ENCODE results near the gene LMTK3. TPM values are rescaled to one million over a fixed set of nuclear protein-coding genes. Genes with fewer than 3 reads are reported as not detected.
"Not testable (repeated sequence)": the region's sequence is repeated elsewhere in the genome, so short reads cannot be mapped to it uniquely, and the experiment has no call there.

LMTK3 gene
- total RNA-seq, 1 donor from 2014 or later = under 0.01 TPM

DNA sequence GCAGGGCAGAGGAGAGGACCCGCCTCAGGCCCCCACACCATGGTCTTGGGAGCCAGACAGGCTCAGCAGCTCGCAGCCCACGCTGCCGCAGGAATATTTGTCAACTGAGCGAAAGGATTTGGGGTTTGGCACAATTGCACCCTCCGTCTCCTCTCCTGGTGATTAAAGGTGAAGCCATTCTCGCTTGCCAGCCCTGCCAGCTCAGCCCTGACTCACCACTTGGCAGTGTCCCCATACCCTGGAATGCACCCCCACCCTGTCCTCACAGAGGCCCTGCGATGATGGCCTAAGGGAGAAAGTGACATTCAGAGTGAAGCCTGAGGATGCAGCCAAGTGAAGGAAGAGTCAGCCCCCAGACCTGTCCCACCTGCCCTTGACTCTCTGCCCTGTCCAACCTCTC, 23.7 kb downstream of the LMTK3 start:
- no peak for DNase-seq (ENCODE audit: low read depth, low spot score)

DNA sequence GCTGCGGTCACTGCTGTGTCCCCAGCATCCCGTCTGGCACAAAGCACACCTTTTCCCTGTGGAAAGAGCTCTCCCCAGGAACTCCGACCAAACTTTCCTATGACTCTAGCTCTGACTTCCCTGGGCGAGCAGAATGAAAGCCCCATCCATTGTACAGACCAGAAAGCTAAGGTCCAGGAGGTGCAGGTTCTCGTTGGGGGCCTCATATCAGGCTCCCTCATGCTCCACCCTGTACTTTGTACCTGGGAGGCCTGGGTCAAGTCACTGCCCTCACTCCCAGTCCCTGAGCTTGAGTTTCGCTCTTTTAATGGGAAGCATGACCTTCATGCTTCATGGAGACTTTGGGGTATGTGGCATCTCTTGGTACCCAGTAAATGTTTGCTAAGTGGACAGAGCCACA, 24.1 kb downstream of the LMTK3 start:
- DNase-seq (ENCODE audit: low read depth, low spot score) = no peak

DNA sequence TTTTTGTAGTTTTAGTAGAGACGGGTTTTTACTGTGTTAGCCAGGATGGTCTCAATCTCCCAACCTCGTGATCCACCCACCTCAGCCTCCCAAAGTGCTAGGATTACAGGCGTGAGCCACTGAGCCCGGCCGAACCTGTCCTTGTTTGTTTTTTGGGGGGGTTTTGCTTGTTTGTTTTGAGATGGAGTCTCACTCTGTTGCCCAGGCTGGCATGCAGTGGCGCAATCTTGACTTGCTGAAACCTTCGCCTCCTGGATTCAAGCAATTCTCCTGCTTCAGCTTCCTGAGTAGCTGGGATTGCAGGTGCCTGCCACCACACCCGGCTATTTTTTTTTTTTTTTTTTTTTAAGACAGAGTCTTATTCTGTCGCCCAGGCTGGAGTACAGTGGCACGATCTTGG, 24.9 kb downstream of the LMTK3 start:
- not testable (repeated sequence) for DNase-seq (ENCODE audit: low read depth, low spot score)

DNA sequence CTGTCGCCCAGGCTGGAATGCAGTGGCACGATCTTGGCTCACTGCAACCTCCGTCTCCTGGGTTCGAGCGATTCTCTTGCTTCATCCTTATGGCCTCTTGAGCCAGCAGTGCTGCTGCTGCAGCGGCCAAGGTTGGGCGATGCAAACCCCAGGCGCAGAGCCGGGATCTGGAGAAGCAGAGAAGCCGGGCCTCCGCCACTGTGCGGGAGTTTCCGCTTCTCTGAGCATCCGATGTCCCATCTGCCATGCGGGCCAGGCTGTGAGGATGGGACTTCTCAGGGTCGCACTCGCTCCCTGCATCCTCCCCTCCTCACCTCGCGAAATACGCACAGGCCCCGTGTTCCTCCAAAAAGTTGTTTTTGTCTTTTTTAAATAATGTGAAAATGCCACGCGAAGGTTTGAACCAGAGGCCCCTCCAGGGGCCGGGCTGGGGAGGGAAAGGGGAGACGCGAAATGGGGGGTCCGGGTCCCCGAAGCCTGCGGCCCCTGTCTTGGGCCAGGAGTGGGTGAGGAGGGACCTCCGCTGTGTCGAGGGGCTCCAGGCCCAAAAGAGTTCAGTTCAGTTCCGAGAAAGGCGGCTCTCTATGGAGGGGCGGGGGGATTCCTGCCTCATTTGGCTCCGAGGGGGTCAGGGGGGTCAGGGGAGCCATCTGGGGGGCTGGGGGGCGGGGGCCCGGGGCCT, 26.6 kb downstream of the LMTK3 start:
- DNase-seq (ENCODE audit: low read depth, low spot score) = no peak

DNA sequence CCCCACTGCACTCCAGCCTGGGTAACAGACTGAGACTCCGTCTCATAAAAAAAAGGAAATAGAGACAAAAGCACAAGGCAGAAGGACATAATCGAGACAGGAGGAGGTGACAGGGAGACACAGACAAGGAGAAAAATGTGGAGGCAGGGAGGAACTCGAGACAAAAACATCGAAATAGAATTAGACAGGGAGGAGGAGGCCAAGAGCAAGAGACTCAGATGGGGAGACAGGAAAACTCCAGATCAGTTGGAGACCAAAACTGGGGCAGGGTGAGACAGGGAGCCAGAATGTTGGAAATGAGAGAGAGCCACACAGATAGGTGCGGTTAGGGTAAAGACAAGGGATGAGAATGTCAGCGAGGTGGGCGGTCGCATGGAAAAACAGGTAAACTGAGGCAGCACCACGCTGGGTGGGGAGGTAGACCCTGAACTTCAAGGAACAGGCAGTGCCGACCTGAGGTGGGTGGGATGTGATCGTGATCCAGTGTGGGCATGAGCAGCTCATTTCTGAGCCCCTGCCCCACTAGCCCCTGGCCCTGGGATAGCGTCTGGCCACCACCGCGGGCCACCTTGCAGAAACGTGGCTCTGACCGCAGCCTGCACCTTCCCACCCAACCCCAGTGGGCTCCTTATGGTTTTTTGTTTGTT, 27.3 kb downstream of the LMTK3 start:
- no peak for DNase-seq (ENCODE audit: low read depth, low spot score)

DNA sequence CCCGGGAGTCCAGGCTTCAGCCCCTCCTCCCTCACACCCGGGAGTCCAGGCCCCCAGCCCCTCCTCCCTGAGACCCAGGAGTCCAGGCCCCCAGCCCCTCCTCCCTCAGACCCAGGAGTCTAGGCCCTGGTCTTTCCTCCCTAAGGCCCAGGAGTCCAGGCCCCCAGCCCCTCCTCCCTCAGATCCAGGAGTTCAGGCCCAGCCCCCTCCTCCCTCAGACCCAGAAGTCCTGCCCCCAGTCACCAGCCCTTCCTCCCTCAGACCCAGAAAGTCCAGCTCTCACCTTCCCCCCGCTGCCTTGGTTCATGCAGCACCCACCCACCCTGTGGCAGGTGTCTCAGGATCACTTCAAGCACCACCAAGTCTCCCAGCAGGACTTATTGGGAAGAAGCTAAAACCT, 28.3 kb downstream of the LMTK3 start:
- no peak for DNase-seq (ENCODE audit: low read depth, low spot score)

DNA sequence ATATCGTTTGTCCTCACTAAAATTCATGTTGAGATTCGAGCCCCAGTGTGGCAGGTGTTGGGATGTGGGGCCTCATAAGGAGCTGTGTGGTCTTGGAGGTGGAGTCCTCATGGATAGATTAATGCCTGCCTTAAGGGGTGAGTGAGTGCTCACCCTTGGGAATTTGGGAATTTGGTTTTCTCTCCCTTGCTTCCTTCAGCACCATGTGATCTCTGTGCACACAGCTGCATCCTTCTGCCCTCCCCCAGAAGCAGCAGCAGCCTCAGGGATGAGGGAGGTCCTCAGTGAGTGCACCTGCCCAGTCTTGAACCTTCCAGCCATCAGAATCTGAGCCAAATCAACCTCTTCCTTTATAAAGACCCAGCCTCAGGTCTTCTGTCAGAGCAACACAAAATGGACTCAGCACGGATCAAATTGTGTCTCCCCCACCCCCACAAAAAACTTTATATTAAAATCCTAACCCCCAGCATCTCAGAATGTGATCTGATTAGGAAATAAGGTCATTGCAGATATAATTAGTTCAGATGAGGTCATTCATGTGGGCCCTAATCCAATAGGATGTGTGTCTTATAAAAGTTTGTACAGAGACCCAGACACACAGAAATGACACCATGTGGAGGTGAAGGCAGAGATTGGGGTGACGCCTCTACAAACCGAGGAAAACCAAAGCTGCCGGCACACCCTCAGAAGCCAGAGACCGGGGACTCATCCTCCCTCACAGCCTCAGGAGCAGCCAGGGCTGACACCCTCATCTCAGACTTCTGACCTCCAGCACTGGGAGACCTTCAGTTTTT, 29.6 kb downstream of the LMTK3 start:
- no peak for DNase-seq (ENCODE audit: low read depth, low spot score)

DNA sequence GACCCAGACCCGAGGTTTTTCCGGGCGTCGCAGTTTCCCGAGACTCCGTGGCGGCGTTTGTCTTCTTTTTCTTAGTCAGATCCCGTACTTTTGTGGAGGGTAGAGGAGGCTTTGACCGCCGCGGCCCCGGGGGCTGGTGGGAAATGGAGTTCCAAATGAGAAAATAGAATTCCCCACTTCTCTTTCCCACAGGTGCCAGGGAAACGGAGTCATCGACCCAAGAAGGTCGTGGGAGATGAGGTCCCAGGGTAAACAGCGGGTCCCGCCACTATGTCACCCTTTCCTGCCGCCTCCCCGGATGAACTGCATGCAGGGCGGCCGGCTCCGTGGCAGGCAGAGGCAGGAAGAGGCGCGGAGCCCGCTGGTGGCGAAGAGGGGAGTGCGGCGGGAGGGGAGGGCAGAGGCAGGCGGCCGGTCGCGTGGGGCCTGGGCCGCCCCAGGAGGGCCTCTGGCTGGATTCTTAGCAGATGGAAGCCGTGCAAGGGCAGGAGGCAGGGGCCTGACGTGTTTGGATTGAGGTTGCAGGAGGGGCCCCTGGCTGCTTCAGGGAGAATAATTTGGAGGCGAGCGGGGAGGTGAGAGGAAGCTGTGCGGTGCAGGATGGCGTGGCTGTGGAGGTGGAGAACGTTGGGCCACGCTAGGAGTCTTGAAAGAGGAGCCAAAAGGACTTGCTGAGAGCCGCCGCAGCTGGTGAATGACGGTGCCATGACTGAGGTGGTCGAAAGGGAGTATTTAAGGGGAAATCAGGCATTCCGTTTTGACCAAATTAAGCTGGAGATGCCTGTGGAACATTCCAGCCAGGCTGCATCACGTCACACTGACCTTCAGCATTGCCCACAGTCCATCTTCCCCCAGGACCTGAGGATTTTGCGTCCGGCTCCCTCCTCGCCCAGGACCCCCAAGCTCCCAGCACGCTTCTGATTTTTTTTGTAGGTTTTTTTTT, 30.8 kb downstream of the LMTK3 start:
- no peak for DNase-seq (ENCODE audit: low read depth, low spot score)

DNA sequence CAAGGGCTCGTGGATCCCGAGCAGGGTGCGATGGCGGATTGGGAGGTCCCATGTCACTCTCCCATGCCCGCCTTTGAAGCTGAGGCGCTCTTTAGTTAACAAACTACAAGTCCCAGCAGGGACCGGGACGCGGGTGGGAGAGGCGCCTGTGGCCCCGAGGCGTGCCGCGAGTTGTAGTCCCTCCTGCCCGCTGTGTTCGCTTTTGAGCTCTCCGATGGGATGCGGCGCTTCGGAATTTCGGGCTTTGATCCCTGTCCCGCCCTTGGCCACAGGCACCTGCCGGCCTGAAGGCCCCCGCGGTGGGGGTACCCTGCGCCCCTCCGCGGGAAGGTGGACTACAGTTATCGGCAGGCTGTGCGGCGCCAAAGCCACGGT, 31.5 kb downstream of the LMTK3 start:
- DNase-seq (ENCODE audit: low read depth, low spot score) = no peak

DNA sequence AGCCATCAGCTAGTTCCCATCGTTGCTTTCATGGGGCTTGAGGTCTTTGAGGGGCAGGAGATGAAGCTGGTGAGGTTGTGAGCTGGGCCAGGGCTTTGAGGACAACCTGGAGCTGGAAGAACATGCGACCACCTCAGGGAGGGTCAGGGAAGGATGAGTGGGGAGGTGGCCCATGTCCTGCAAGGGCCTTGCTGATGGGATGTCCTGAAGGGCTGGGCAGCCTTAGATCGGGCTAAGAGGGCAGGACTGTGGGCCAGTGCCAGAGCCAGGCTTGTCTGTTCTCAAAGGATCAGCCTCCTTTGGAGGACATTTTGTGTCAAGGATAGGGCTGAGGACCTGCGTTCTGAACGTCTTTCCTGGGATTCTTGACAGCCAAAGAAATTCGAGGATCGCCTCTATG, 31.9 kb downstream of the LMTK3 start:
- no peak for DNase-seq (ENCODE audit: low read depth, low spot score)

DNA sequence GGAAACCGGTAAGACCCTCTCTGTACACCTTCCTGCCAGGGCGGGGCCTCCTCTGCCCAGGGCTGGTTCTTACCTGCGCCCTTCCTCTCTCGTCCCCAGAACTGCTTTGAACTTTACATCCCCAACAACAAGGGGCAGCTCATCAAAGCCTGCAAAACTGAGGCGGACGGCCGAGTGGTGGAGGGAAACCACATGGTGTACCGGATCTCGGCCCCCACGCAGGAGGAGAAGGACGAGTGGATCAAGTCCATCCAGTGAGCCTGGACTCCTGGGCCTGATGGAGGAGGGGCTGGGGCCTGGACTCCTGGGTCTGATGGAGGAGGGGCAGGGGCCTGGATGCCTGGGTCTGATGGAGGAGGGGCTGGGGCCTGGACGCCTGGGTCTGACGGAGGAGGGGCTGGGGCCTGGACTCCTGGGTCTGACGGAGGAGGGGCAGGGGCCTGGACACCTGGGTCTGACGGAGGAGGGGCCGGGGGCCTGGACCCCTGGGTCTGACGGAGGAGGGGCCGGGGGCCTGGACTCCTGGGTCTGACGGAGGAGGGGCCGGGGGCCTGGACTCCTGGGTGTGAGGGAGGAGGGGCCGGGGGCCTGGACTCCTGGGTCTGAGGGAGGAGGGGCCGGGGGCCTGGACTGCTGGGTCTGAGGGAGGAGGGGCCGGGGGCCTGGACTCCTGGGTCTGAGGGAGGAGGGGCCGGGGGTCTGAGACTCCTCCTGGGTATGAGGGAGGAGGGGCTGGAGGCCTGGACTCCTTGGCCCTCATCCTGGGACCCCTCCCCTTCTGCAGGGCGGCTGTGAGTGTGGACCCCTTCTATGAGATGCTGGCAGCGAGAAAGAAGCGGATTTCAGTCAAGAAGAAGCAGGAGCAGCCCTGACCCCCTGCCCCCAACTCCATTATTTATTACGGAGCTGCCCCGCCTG, 33.0 kb downstream of the LMTK3 start:
- DNase-seq (ENCODE audit: low read depth, low spot score) = no peak

DNA sequence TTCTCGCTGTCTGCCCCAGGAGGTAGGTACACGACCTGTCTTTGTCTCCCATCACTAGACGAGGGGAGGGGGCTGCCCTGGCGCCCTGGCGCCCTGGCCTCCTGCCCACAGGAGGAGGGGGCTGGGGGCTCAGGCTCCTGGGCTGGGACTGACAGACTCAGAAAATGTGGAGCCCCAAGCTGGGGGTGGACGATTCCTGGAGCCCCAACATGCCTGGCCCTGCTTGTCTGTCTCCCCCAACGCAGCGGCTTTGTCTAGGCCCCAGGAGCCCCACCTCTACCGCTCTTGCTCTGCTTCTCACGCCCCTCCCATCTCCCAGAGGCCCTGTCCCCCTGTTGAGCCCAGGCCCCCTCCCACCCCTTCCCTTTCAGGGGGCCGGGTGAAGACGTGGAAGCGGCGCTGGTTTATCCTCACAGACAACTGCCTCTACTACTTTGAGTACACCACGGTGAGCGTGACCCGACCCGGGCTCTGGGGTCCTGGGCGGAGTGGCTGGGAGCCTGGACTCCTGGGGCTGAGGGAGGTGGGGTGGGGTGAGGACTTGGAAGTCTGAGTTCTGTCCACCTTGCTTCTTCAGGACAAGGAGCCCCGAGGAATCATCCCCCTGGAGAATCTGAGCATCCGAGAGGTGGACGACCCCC, 33.8 kb downstream of the LMTK3 start:
- DNase-seq (ENCODE audit: low read depth, low spot score) = no peak

DNA sequence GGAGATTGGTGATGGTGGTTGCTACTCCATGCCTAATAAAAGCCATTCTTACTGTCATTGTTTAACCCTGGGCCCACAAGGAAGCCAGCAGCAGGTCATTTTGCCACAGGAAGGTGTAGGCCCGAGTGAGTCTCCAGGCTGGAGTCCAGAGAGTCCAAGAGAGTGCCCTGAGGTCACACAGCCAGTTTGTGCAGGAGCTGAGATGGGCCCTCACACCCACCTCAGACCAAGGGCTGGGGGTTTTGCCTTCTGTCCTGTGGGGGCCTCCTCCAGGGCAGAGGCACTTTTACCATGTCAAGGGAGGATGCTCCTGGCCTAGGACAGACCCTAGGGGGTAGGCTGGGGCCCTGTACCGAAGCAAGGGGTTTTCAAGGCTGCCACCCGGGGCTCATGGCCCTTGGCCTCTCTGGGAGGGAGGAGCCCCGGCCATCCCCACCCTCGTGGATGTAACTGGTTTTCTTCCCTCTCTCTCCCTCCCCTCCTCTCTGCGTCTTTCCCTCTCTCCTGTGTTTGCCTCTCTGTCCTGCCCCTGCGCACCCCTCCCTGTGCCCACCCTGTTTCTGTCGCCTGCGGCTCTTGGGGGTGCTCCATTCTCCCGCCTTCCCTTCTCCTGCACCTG, 34.5 kb downstream of the LMTK3 start:
- no peak for DNase-seq (ENCODE audit: low read depth, low spot score)

DNA sequence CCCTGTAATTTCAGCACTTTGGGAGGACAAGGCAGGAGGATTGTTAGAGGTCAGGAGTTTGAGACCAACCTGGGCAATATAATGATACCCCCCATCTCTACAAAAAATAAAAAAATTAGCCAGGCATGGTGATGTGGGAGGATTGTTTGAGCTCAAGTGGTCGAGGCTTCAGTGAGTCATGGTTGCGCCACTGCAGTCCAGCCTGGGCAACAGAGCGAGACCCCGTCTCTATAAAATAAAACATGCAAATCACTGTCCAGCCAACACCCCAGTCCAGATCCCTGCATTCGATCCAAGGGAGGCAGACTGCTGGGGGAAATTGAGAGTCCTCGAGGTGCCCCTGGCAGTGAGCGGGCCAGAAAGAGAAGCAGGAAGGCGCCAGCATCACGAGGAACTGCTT, 35.5 kb downstream of the LMTK3 start:
- DNase-seq (ENCODE audit: low read depth, low spot score) = no peak

DNA sequence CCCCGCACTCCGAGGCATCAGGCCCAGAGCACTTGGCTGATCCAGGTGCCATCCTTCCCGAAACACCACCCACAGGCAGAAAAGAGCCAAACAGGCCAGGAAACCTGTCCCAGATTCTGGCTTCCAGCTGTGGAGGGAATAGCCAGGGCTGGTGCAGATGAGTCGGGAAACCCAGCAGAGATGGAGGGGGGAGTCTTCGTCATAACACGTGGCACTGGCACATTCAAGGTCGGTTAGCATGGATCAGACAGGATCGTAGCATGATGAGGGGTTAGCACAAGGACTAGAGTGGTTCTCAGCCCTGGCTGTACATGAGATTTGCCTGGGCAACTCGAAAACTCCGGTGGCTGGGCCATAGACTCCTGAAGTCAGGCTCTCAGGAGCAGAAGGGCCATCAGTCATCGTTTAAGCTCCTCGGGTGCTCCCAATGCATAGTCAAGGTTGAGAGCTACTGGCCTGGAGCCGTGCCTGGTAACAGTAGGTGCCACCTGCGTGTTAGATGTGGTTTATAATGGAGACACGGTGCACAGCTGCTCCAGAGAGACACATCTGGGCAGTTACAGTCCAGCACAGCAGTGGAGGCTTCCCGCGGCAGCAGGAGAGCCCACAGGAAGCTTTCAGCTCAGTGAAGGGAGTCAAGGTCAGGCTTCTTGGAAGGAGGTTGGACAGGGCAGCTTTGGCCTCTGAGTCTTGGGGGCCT, 36.1 kb downstream of the LMTK3 start:
- no peak for DNase-seq (ENCODE audit: low read depth, low spot score)

DNA sequence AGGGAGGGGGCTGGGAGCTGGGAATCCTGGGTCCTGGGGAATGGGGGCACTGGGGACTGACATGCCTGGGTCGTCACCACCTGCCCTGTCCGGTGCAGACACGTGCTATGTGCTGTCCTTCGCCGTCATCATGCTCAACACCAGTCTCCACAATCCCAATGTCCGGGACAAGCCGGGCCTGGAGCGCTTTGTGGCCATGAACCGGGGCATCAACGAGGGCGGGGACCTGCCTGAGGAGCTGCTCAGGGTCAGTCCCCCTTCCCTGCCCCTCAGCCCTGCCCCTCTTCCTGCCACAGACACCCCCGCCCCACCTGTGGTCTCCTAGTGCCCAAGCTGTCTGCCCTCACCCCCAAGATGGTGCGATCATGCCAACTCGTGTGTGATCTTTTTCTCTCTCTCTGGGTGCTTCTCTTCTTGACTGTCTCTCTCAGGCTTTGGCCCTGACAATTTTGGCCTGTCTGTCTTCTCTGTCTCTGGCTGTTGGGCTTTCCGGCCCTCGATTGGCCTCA, 37.5 kb downstream of the LMTK3 start:
- DNase-seq (ENCODE audit: low read depth, low spot score) = no peak

DNA sequence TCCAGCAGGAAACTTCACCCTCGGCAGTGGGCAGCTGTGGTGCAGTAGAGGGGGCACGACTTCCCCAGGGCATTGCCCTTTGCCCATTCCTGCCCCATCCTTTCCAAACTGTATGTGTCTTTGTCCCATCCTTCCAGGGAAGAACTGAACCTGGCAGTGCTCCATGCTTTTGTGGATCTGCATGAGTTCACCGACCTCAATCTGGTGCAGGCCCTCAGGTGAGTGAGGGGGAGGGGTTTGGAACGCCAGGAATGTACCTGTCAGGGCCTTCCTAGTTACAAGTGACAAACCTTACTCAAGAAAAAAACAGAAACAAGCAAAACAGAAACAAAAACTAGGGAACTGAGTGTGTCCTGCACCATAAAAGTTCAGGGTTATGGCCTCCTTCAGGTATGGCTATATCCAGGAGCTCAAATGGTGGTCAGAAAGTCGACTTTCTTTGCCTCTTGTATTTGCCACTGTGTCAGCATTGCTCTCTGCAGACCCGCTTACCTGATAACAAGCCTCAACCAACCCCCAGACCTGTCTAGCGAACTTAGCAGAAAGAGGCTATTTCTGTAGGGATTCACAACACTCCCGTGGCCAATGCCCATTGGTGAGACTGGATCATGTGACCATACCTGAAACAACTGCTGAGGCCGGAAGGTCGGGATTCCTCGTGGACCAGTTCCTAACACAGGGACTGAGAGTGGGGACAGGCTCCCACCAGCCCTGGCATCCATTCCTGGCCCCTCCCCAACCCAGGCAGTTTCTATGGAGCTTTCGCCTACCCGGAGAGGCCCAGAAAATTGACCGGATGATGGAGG, 38.3 kb downstream of the LMTK3 start:
- no peak for DNase-seq (ENCODE audit: low read depth, low spot score)

DNA sequence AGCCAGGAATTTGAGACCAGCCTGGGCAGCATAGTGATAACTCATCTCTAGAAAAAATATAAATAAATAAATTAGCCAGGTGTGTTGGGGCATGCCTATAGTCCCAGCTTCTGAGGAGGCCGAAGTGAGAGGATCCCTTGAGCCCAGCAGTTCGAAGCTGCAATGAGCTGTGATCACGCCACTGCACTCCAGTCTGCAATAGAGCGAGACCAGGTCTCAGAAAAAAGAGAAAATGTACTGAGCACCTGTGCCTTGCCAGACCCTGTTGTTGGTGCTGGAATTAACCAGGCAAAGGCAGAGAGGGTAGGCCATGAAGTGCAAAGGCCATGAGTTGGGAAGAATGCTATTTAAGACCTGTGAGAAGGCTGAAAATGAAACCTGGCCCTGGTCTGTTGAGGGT, 39.8 kb downstream of the LMTK3 start:
- no peak for DNase-seq (ENCODE audit: low read depth, low spot score)
